ENCODE measurements around the gene ARHGAP26. TPM values are rescaled to one million over a fixed set of nuclear protein-coding genes. Genes with fewer than 3 reads are reported as not detected.

Gene ARHGAP26
- polyA plus RNA-seq, 1 donor from 2014 or later, result 0.83 TPM

- Histone ChIP-seq H3F3A (ENCODE audit: insufficient read depth, low read length, poor library complexity, severe bottlenecking) (no peaks in the 10 kb centered on the region), H3K4me2 (ENCODE audit: low read length) (no peak overlapping the region), H4K20me1 (ENCODE audit: insufficient read depth) (no peaks in the 10 kb centered on the region), H3K27ac (ENCODE audit: low read length) (no peak overlapping the region), H3K9ac (ENCODE audit: low read length) (no peak overlapping the region), H3K9me3 (ENCODE audit: low read length) (no peaks in the 10 kb centered on the region), H3K79me2 (replicated peaks; ENCODE audit: insufficient read depth, low read length) (no peaks in the 10 kb centered on the region), H3K27me3 (ENCODE audit: insufficient read depth, low read depth, low read length) (no peaks in the 10 kb centered on the region), H3K36me3 (ENCODE audit: insufficient read depth, low read length) (no peaks in the 10 kb centered on the region), H3K9me2 (ENCODE audit: insufficient read depth, low read length) (no peaks in the 10 kb centered on the region), H3K4me3 (ENCODE audit: low read length) (no peak overlapping the region), H2AFZ (ENCODE audit: low read depth, low read length) (no peak overlapping the region)
- TF ChIP-seq TAF1 (IDR thresholded peaks at IDR 0.05; ENCODE audit: low read depth) (no peak), POLR2AphosphoS5 (IDR thresholded peaks at IDR 0.05) (no peak)
These were observed 501.3 kb downstream of the ARHGAP26 start for GRCh38 chr5:143271431-143271830.

DNA sequence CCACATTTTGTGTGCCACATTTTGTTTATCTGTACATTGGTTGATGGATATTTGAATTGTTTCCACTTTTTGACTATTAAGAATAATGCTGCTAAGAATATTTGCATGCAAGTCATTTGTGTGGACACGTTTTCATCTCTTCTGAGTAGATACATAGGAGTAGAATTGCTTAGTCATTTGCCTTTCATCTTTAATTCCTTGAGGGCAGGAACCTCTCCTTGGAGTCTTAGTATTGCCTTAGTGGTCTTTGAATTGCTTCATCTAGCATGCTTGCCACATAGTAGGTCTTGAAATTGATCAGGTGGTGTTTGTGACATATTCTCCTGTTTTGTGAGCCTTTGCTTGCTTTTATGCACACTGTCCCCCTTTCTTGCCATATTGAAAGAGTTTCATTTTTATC is 504.8 kb downstream of the ARHGAP26 start:
- H4K20me1 ChIP-seq (ENCODE audit: insufficient read depth), result no peaks in the 10 kb centered on the region
- no peak overlapping the region for H3K27ac ChIP-seq (ENCODE audit: low read length)
- no peaks in the 10 kb centered on the region for H3K9me2 ChIP-seq (ENCODE audit: insufficient read depth, low read length)
- no peaks in the 10 kb centered on the region for H3K36me3 ChIP-seq (ENCODE audit: insufficient read depth, low read length)
- no peak for TF ChIP-seq RAD21 (conservative IDR thresholded peaks at IDR 0.05)
- TF ChIP-seq SMC3 (conservative IDR thresholded peaks at IDR 0.05; ENCODE audit: poor library complexity), result no peak
- TF ChIP-seq REST (IDR thresholded peaks at IDR 0.05; ENCODE audit: borderline replicate concordance), result no peak
- TF ChIP-seq, protein P1, sequence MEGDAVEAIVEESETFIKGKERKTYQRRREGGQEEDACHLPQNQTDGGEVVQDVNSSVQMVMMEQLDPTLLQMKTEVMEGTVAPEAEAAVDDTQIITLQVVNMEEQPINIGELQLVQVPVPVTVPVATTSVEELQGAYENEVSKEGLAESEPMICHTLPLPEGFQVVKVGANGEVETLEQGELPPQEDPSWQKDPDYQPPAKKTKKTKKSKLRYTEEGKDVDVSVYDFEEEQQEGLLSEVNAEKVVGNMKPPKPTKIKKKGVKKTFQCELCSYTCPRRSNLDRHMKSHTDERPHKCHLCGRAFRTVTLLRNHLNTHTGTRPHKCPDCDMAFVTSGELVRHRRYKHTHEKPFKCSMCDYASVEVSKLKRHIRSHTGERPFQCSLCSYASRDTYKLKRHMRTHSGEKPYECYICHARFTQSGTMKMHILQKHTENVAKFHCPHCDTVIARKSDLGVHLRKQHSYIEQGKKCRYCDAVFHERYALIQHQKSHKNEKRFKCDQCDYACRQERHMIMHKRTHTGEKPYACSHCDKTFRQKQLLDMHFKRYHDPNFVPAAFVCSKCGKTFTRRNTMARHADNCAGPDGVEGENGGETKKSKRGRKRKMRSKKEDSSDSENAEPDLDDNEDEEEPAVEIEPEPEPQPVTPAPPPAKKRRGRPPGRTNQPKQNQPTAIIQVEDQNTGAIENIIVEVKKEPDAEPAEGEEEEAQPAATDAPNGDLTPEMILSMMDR (IDR thresholded peaks at IDR 0.05; ENCODE audit: poor library complexity, severe bottlenecking), result no peak
- no peak for TF ChIP-seq TAF1 (IDR thresholded peaks at IDR 0.05; ENCODE audit: low read depth)
- TF ChIP-seq EZH2 (IDR thresholded peaks at IDR 0.05; ENCODE audit: borderline replicate concordance, insufficient read depth, low read length, poor library complexity, severe bottlenecking), result no peak
- TF ChIP-seq MXI1 (conservative IDR thresholded peaks at IDR 0.05; ENCODE audit: poor library complexity, severe bottlenecking), result no peak
- TF ChIP-seq EP300 (conservative IDR thresholded peaks at IDR 0.05; ENCODE audit: poor library complexity, severe bottlenecking), result no peak
- no peak for TF ChIP-seq POLR2AphosphoS5 (IDR thresholded peaks at IDR 0.05)
- H3F3A ChIP-seq (ENCODE audit: insufficient read depth, low read length, poor library complexity, severe bottlenecking), result no peaks in the 10 kb centered on the region
- no peak overlapping the region for H2AFZ ChIP-seq (ENCODE audit: low read depth, low read length)
- no peak overlapping the region for H3K9ac ChIP-seq (ENCODE audit: low read length)
- H3K9me3 ChIP-seq (ENCODE audit: low read length), result no peaks in the 10 kb centered on the region
- no peaks in the 10 kb centered on the region for H3K79me2 ChIP-seq (replicated peaks; ENCODE audit: insufficient read depth, low read length)
- H3K4me3 ChIP-seq (ENCODE audit: low read length), result no peak overlapping the region
- H3K4me2 ChIP-seq (ENCODE audit: low read length), result no peak overlapping the region
- H3K27me3 ChIP-seq (ENCODE audit: insufficient read depth, low read depth, low read length), result no peaks in the 10 kb centered on the region
